Astrocyte (in vitro differentiated cells and primary cell): ENCODE data around the gene RRP9. TPM values are rescaled to one million over a fixed set of nuclear protein-coding genes. Genes with fewer than 3 reads are reported as not detected.

Source experiments
- DNase-seq: peaks from one replicate; pipeline ENCODE4 v3.0.0-alpha.2; 2010; ENCODE audit warnings: low read depth
- FAIRE-seq: peaks from 2 replicates; lab custom pipeline; 2011; peaks lifted over from hg19 to GRCh38; lab: Jason Lieb, UNC
- H2AFZ ChIP-seq: 2 replicates; pipeline ENCODE4 v1.6.0; 2012; ENCODE audit warnings: low read depth, low read length, inconsistent platforms
- H3K27ac ChIP-seq: 2 replicates; pipeline ENCODE4 v1.5.1; 2011; ENCODE audit warnings: low read depth, low read length, inconsistent platforms
- H3K27me3 ChIP-seq: 2 replicates; pipeline ENCODE4 v1.6.0; 2011; ENCODE audit warnings: low read length, inconsistent platforms; ENCODE audit not compliant: insufficient read depth
- H3K36me3 ChIP-seq: 2 replicates; pipeline ENCODE4 v1.5.1; 2011; ENCODE audit warnings: low read length, inconsistent platforms; ENCODE audit not compliant: insufficient read depth
- H3K4me1 ChIP-seq: 2 replicates; pipeline ENCODE4 v1.5.1; 2011; ENCODE audit warnings: low read length, inconsistent platforms; ENCODE audit not compliant: insufficient read depth
- H3K4me2 ChIP-seq: 2 replicates; pipeline ENCODE4 v1.6.0; 2012; ENCODE audit warnings: low read length, inconsistent platforms
- H3K4me3 ChIP-seq: 2 replicates; pipeline ENCODE4 v1.5.1; 2011; ENCODE audit warnings: low read depth, mild to moderate bottlenecking, low read length, inconsistent platforms; ENCODE audit not compliant: insufficient read depth
- H3K79me2 ChIP-seq: 2 replicates; pipeline ENCODE4 v1.6.0; 2012; ENCODE audit warnings: mild to moderate bottlenecking, low read length, inconsistent platforms; ENCODE audit not compliant: insufficient read depth
- H3K9ac ChIP-seq: 2 replicates; pipeline ENCODE4 v1.6.0; 2012; ENCODE audit warnings: mild to moderate bottlenecking, low read length, inconsistent platforms
- H3K9me3 ChIP-seq: 2 replicates; pipeline ENCODE4 v1.5.1; 2012; ENCODE audit warnings: low read depth, mild to moderate bottlenecking, low read length, inconsistent platforms; ENCODE audit not compliant: insufficient read depth
- H4K20me1 ChIP-seq: 2 replicates; pipeline ENCODE4 v1.6.0; 2012; ENCODE audit warnings: low read length, inconsistent platforms; ENCODE audit not compliant: insufficient read depth
- H3K27ac Mint-ChIP-seq: one replicate; pipeline ENCODE4 v1.8.0; 2021; ENCODE audit warnings: mild to moderate bottlenecking, mixed read lengths; ENCODE audit not compliant: unreplicated experiment
- H3K27me3 Mint-ChIP-seq: one replicate; pipeline ENCODE4 v1.8.0; 2021; ENCODE audit warnings: low read depth, mixed read lengths; ENCODE audit not compliant: unreplicated experiment
- H3K36me3 Mint-ChIP-seq: one replicate; pipeline ENCODE4 v1.8.0; 2021; ENCODE audit warnings: low read depth, mixed read lengths; ENCODE audit not compliant: unreplicated experiment
- H3K4me1 Mint-ChIP-seq: one replicate; pipeline ENCODE4 v1.8.0; 2021; ENCODE audit warnings: low read depth, mixed read lengths; ENCODE audit not compliant: unreplicated experiment
- H3K4me3 Mint-ChIP-seq: one replicate; pipeline ENCODE4 v1.8.0; 2021; ENCODE audit warnings: mild to moderate bottlenecking, moderate library complexity, mixed read lengths; ENCODE audit not compliant: unreplicated experiment
- H3K9me3 Mint-ChIP-seq: one replicate; pipeline ENCODE4 v1.8.0; 2021; ENCODE audit warnings: mild to moderate bottlenecking, mixed read lengths; ENCODE audit not compliant: unreplicated experiment
- CTCF ChIP-seq: IDR thresholded peaks from 2 replicates; pipeline ENCODE4 v1.5.1; 2011; ENCODE audit warnings: low read depth, mild to moderate bottlenecking, inconsistent platforms, low read length, moderate library complexity; ENCODE audit not compliant: insufficient read depth
- EZH2 ChIP-seq: IDR thresholded peaks from 2 replicates; pipeline ENCODE4 v1.6.1; 2012; ENCODE audit warnings: mild to moderate bottlenecking, low read length, inconsistent platforms; ENCODE audit not compliant: insufficient read depth
- total RNA-seq: library from RNA; stranded (reverse); gene quantifications from 2 replicates; pipeline ENCODE4 v1.2.1, GENCODE V29; 2021

RRP9 gene
- total RNA-seq, 1 donor from 2014 or later = 22.9 TPM

- FAIRE-seq (no peak), DNase-seq (no peak)
- Mint-ChIP-seq H3K9me3 (peaks cover 3% of the 10 kb centered on the region), H3K4me3 (no peak overlapping the region), H3K4me1 (peaks cover 10% of the 10 kb centered on the region), H3K36me3 (peaks cover 31% of the 10 kb centered on the region), H3K27me3 (peaks cover 8% of the 10 kb centered on the region), H3K27ac (no peak overlapping the region)
- H4K20me1 ChIP-seq = peaks cover 66% of the 10 kb centered on the region
- H3K36me3 ChIP-seq = peaks cover 4% of the 10 kb centered on the region
- TF ChIP-seq EZH2 = no peak
- TF ChIP-seq CTCF = no peak
- H2AFZ ChIP-seq = no peak overlapping the region
- no peaks in the 10 kb centered on the region for H3K27me3 ChIP-seq
- no peak overlapping the region for H3K27ac ChIP-seq
- no peak overlapping the region for H3K4me3 ChIP-seq
- peaks cover 9% of the 10 kb centered on the region for H3K4me1 ChIP-seq
- H3K9ac ChIP-seq = no peak overlapping the region
- H3K9me3 ChIP-seq = no peaks in the 10 kb centered on the region
- no peak overlapping the region for H3K4me2 ChIP-seq
- H3K79me2 ChIP-seq = peaks cover 38% of the 10 kb centered on the region
These were observed 20.2 kb upstream of the RRP9 start for GRCh38 chr3:51961602-51962569.

- FAIRE-seq (no peak), DNase-seq (no peak)
- Histone ChIP-seq H3K4me3 (no peak overlapping the region), H3K36me3 (peaks cover 4% of the 10 kb centered on the region), H3K4me1 (peaks cover 1% of the 10 kb centered on the region), H3K9me3 (no peaks in the 10 kb centered on the region), H3K27ac (no peak overlapping the region), H3K27me3 (no peaks in the 10 kb centered on the region), H2AFZ (no peak overlapping the region), H3K79me2 (peaks cover 30% of the 10 kb centered on the region), H3K4me2 (no peak overlapping the region), H3K9ac (no peak overlapping the region), H4K20me1 (peaks cover 68% of the 10 kb centered on the region)
- peaks cover 8% of the 10 kb centered on the region for H3K27me3 Mint-ChIP-seq
- H3K27ac Mint-ChIP-seq = no peak overlapping the region
- peaks cover 31% of the 10 kb centered on the region for H3K36me3 Mint-ChIP-seq
- H3K4me3 Mint-ChIP-seq = no peak overlapping the region
- H3K9me3 Mint-ChIP-seq = peaks cover 3% of the 10 kb centered on the region
- TF ChIP-seq CTCF (no peak), EZH2 (no peak)
- peaks cover 10% of the 10 kb centered on the region for H3K4me1 Mint-ChIP-seq
These were observed 19.3 kb upstream of the RRP9 start for GRCh38 chr3:51961011-51961410.

- Histone ChIP-seq H3K27ac (no peak overlapping the region), H3K36me3 (peaks cover 4% of the 10 kb centered on the region), H3K27me3 (no peaks in the 10 kb centered on the region), H2AFZ (no peak overlapping the region), H3K4me3 (no peak overlapping the region), H4K20me1 (peaks cover 62% of the 10 kb centered on the region), H3K9ac (no peak overlapping the region), H3K4me2 (no peak overlapping the region), H3K79me2 (peaks cover 23% of the 10 kb centered on the region), H3K4me1 (peaks cover 3% of the 10 kb centered on the region), H3K9me3 (no peaks in the 10 kb centered on the region)
- H3K4me1 Mint-ChIP-seq = peaks cover 5% of the 10 kb centered on the region
- TF ChIP-seq CTCF (no peak), EZH2 (no peak)
- no peak overlapping the region for H3K4me3 Mint-ChIP-seq
- peaks cover 8% of the 10 kb centered on the region for H3K27me3 Mint-ChIP-seq
- no peak for DNase-seq
- H3K9me3 Mint-ChIP-seq = peaks cover 3% of the 10 kb centered on the region
- H3K27ac Mint-ChIP-seq = no peak overlapping the region
- no peak for FAIRE-seq
- H3K36me3 Mint-ChIP-seq = peaks cover 31% of the 10 kb centered on the region
These were observed 18.7 kb upstream of the RRP9 start for GRCh38 chr3:51960386-51960785.
